GM23248 (cell line): ENCODE results near the gene KIAA1614. TPM values are rescaled to one million over a fixed set of nuclear protein-coding genes. Genes with fewer than 3 reads are reported as not detected.

Source experiments
- DNase-seq: peaks from one replicate; pipeline ENCODE4 v3.0.0-alpha.2; 2015
- H2AFZ ChIP-seq: fragments of 200-600 bp; sonication (generic); 2 replicates; pipeline ENCODE4 v1.6.1; 2016; ENCODE audit warnings: antibody characterized with exemption
- H3F3A ChIP-seq: fragments of 200-600 bp; sonication (generic); 2 replicates; pipeline ENCODE4 v1.6.1; 2016; ENCODE audit warnings: mild to moderate bottlenecking, antibody characterized with exemption, mixed run types; ENCODE audit not compliant: insufficient read depth
- H3K27ac ChIP-seq: fragments of 200-600 bp; sonication (generic); 2 replicates; pipeline ENCODE4 v1.5.1; 2016; ENCODE audit warnings: mild to moderate bottlenecking
- H3K27me3 ChIP-seq: fragments of 200-600 bp; sonication (generic); replicated peaks from 2 replicates; pipeline ENCODE4 v1.6.1; 2016; ENCODE audit warnings: mild to moderate bottlenecking; ENCODE audit not compliant: insufficient read depth
- H3K36me3 ChIP-seq: fragments of 200-600 bp; sonication (generic); 2 replicates; pipeline ENCODE4 v1.6.1; 2016; ENCODE audit warnings: low read depth, mild to moderate bottlenecking
- H3K4me1 ChIP-seq: fragments of 200-600 bp; sonication (generic); 2 replicates; pipeline ENCODE4 v1.6.1; 2016; ENCODE audit warnings: mild to moderate bottlenecking; ENCODE audit not compliant: insufficient read depth
- H3K4me2 ChIP-seq: fragments of 200-600 bp; sonication (generic); one replicate; pipeline ENCODE4 v1.6.1; 2016; ENCODE audit warnings: mild to moderate bottlenecking; ENCODE audit not compliant: unreplicated experiment
- H3K4me3 ChIP-seq: fragments of 200-600 bp; sonication (generic); 2 replicates; pipeline ENCODE4 v1.5.1; 2016; ENCODE audit warnings: mild to moderate bottlenecking
- H3K79me2 ChIP-seq: fragments of 200-600 bp; sonication (generic); 2 replicates; pipeline ENCODE4 v1.6.1; 2016; ENCODE audit warnings: mild to moderate bottlenecking; ENCODE audit not compliant: insufficient read depth
- H3K9ac ChIP-seq: fragments of 200-600 bp; sonication (generic); 2 replicates; pipeline ENCODE4 v1.6.1; 2016; ENCODE audit warnings: mild to moderate bottlenecking
- H3K9me2 ChIP-seq: fragments of 200-600 bp; sonication (generic); 2 replicates; pipeline ENCODE4 v1.6.1; 2016; ENCODE audit warnings: mixed run types, mild to moderate bottlenecking, moderate library complexity; ENCODE audit not compliant: insufficient read depth
- H3K9me3 ChIP-seq: fragments of 200-600 bp; sonication (generic); one replicate; pipeline ENCODE4 v1.6.1; 2017; ENCODE audit warnings: low read depth
- H4K20me1 ChIP-seq: fragments of 200-600 bp; sonication (generic); 2 replicates; pipeline ENCODE4 v1.6.0; 2016; ENCODE audit not compliant: insufficient read depth
- EZH2 ChIP-seq: fragments of 200-600 bp; sonication (generic); IDR thresholded peaks from 2 replicates; pipeline ENCODE4 v1.6.1; 2018; ENCODE audit warnings: antibody characterized with exemption, mild to moderate bottlenecking; ENCODE audit not compliant: insufficient read depth, poor library complexity, severe bottlenecking
- EZH2phosphoT487 ChIP-seq: fragments of 200-600 bp; sonication (generic); IDR thresholded peaks from 2 replicates; pipeline ENCODE4 v1.6.1; 2018; ENCODE audit warnings: antibody characterized with exemption, moderate library complexity, mild to moderate bottlenecking, low read depth; ENCODE audit not compliant: insufficient read depth
- WGBS, 2 experiments: methylation state at CpG; one replicate each; pipeline ENCODE4 v1.1.6; 2015 to 2017; ENCODE audit warnings: low lambda C conversion rate in 2 of 2, low coverage in 1 of 2; ENCODE audit errors: missing lambda C conversion rate in 2 of 2; 5-methylcytosine and 5-hydroxymethylcytosine counted together
- in situ Hi-C: fragments of 300-500 bp; cut with MboI; formaldehyde crosslinking; loops from 2 replicates; pipeline ENCODE4 v1.15.0; 2020
- polyA plus RNA-seq: library from polyadenylated mRNA; unstranded; fragments of >200 nt; fragmentation: Nextera tagmentation; extraction: Ambion mirVana; gene quantifications from 2 replicates; pipeline ENCODE4 v1.2.1, GENCODE V29; 2016
- total RNA-seq: library from RNA; depleted of rRNA; stranded (reverse); fragments of >200 nt; shearing (Covaris generic); gene quantifications from 2 replicates; pipeline ENCODE4 v1.2.3, GENCODE V29; 2014

KIAA1614 gene
- total and polyA plus RNA-seq, 2 experiments from 2014 or later = 2.7 to 11.7 TPM

DNA sequence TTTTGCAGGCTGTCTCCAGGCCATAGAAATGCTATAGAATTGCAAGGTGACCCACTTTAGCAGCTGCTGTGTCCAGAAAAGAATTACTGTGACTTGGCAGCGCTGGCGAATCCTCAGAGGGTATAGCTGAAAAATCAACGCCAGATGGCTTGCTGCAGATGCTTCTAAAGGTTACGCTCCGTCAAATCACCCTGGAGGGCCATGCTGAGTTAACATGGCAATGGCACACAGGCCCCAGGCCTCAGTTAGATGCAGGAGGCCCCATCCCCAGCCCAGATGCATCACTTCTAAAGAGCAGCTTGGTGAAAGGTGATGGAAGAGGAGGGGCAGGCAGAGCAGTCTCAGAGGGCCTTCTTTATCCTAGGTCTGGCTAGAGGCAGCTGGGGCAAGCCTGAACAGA lies 18.0 kb downstream of the KIAA1614 start:
- Histone ChIP-seq H3K9ac (no peak overlapping the region), H3K27me3 (no peaks in the 10 kb centered on the region), H3K4me2 (no peak overlapping the region), H3K4me3 (no peak overlapping the region), H3F3A (no peaks in the 10 kb centered on the region), H3K27ac (no peak overlapping the region), H3K79me2 (no peaks in the 10 kb centered on the region), H4K20me1 (no peaks in the 10 kb centered on the region), H3K9me3 (no peaks in the 10 kb centered on the region), H3K36me3 (no peaks in the 10 kb centered on the region), H3K9me2 (no peaks in the 10 kb centered on the region), H2AFZ (no peak overlapping the region), H3K4me1 (no peaks in the 10 kb centered on the region; the same call in 1 of the 2 replicates)
- in situ Hi-C loops = no loop called here
- 92 to 93% methylated on average over 5 of the region's 5 CpGs for WGBS, 2 experiments
- no peak for DNase-seq
- no peak for TF ChIP-seq EZH2phosphoT487
- TF ChIP-seq EZH2 = no peak

DNA sequence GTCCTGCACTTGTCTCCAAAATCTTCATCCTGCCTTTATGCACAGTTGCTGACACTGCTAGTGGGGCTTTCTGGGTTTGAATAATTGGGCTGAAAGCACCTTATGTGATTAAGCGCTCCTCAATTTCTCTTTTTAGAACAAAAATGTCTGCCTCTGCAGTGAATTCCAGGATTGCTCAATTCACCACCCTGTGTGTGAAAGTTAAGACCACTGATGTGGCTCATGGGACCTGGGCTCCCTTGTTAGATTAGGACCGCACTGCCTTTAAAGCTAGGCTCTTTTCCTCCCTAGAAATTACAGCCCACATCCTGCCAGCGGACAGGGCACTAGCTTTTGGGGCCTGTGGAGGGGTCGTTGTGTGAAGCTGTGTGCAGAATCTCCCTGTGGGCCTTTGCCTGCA lies 18.8 kb downstream of the KIAA1614 start:
- no peaks in the 10 kb centered on the region for H3K36me3 ChIP-seq
- H3K27ac ChIP-seq = no peak overlapping the region
- no peak overlapping the region for H3K9ac ChIP-seq
- H3K4me3 ChIP-seq = no peak overlapping the region
- H3K27me3 ChIP-seq = no peaks in the 10 kb centered on the region
- no peaks in the 10 kb centered on the region for H3F3A ChIP-seq
- H3K4me2 ChIP-seq = no peak overlapping the region
- no peaks in the 10 kb centered on the region for H3K9me2 ChIP-seq
- H4K20me1 ChIP-seq = no peaks in the 10 kb centered on the region
- H3K4me1 ChIP-seq = no peaks in the 10 kb centered on the region; the same call in 1 of the 2 replicates
- no peak for DNase-seq
- H3K9me3 ChIP-seq = no peaks in the 10 kb centered on the region
- TF ChIP-seq EZH2 (no peak), EZH2phosphoT487 (no peak)
- in situ Hi-C loops = no loop called here
- no peak overlapping the region for H2AFZ ChIP-seq
- no peaks in the 10 kb centered on the region for H3K79me2 ChIP-seq
- WGBS, 2 experiments = 91 to 92% methylated on average over 4 of the region's 4 CpGs

DNA sequence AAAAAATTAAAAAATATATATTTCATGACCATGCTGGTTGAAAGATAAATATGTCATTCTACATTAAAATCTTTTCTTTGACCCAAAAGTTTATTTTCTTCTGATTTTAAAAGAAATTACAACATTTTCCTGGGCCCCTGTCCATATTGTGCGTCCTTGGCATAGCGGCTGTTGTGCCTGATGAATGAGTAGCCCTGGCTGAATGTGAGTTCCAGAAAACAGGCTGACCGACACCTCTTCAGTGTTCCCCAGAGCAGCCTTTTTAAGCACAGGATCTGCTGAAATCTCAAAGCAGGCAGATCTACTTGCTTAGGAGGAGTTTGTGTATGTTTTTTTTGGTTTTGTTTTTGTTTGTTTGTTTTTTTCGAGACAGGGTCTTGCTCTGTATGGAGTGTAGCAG lies 19.7 kb downstream of the KIAA1614 start:
- Histone ChIP-seq H2AFZ (no peak overlapping the region), H3K79me2 (no peaks in the 10 kb centered on the region), H3K9me3 (no peaks in the 10 kb centered on the region), H3K27me3 (no peaks in the 10 kb centered on the region), H3K4me2 (no peak overlapping the region), H4K20me1 (no peaks in the 10 kb centered on the region), H3K27ac (no peak overlapping the region), H3K9ac (no peak overlapping the region), H3K4me3 (no peak overlapping the region), H3K36me3 (no peaks in the 10 kb centered on the region), H3F3A (no peaks in the 10 kb centered on the region), H3K9me2 (no peaks in the 10 kb centered on the region), H3K4me1 (no peaks in the 10 kb centered on the region)
- TF ChIP-seq EZH2 (no peak), EZH2phosphoT487 (no peak)
- no peak for DNase-seq
- WGBS, 2 experiments = 85 to 90% methylated on average over 4 of the region's 4 CpGs
- in situ Hi-C loops = no loop called here

DNA sequence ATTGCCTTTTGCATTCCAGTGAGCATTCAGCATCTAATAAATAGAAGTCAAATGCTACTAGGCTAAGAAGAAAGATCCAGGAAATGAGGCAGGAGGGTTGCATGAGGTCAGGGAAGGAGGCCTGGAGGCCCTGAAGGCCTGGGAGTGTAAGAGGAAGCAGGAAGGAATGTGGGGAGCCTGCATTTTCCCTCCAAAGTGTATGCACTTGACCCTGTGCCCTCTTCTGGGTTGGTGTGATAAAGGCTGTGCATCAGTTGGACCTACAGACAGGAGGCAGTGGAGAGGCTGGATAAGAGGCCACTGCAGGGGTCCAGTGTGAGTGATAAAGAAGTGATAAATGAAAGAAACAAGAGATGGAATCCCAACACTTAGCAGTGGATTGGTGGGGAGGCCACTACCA lies 20.4 kb downstream of the KIAA1614 start:
- no peak overlapping the region for H3K27ac ChIP-seq
- no peaks in the 10 kb centered on the region for H3K4me1 ChIP-seq
- H3K36me3 ChIP-seq = no peaks in the 10 kb centered on the region
- in situ Hi-C loops = no loop called here
- H3K9me2 ChIP-seq = no peaks in the 10 kb centered on the region
- H3F3A ChIP-seq = no peaks in the 10 kb centered on the region
- TF ChIP-seq EZH2phosphoT487 (no peak), EZH2 (no peak)
- H3K9me3 ChIP-seq = no peaks in the 10 kb centered on the region
- DNase-seq = no peak
- no peak overlapping the region for H2AFZ ChIP-seq
- no peaks in the 10 kb centered on the region for H3K79me2 ChIP-seq
- H3K4me3 ChIP-seq = no peak overlapping the region
- no peaks in the 10 kb centered on the region for H3K27me3 ChIP-seq
- H4K20me1 ChIP-seq = no peaks in the 10 kb centered on the region
- no peak overlapping the region for H3K4me2 ChIP-seq
- H3K9ac ChIP-seq = no peak overlapping the region

DNA sequence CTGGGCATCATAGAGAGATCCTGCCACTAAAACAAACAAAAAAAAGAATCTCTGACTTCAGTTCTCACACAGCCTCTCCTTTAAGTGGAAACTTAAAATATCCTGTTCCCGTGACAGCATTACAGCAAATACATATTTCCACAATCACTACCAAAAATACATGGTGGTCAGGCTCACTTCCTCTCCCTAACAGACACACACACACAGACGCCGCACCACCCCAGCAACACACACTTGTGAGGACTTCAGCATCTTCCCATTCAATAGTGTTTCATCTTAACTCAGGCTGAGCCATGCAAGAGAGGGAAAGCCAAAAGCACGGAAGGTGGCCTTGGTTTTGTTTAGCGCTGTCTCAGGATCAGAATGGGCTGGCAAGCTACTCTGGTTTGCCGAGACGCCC lies 21.9 kb downstream of the KIAA1614 start:
- Histone ChIP-seq H3K4me3 (no peak overlapping the region), H3K9ac (no peak overlapping the region), H3K9me3 (no peaks in the 10 kb centered on the region), H3K27ac (no peak overlapping the region), H4K20me1 (no peaks in the 10 kb centered on the region), H3K4me2 (no peak overlapping the region), H3K27me3 (no peaks in the 10 kb centered on the region), H2AFZ (no peak overlapping the region), H3K36me3 (no peaks in the 10 kb centered on the region), H3F3A (no peaks in the 10 kb centered on the region), H3K9me2 (no peaks in the 10 kb centered on the region), H3K4me1 (no peaks in the 10 kb centered on the region), H3K79me2 (no peaks in the 10 kb centered on the region)
- TF ChIP-seq EZH2 (no peak), EZH2phosphoT487 (no peak)
- 83 to 92% methylated on average over 7 of the region's 7 CpGs for WGBS, 2 experiments
- in situ Hi-C loops = no loop called here
- no peak for DNase-seq
